ENCODE results near the gene TC2N. TPM values are rescaled to one million over a fixed set of nuclear protein-coding genes. Genes with fewer than 3 reads are reported as not detected.

Gene TC2N
- total RNA-seq, 1 experiment from 2014 or later: not detected

DNA sequence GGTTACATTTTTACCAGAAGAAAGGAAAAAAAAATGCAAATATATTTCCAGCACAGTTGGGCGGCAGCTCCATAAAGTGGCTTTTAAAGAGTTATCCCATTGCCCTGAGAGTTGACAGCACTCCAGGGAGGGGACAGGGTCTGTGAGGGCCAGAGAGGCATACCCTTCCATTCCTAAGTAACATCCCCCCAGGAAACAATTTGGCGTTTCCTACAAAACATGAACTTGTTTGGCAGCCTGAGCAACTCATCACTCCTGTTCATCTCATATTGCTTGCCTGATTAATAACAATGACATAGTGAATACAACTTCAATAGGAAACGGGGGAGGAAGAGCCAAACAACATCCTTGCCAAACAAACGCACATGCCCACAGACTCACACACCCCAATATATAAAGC, 23.3 kb downstream of the TC2N start:
- no peaks in the 10 kb centered on the region for H3K9me3 ChIP-seq (ENCODE audit: low read length)

DNA sequence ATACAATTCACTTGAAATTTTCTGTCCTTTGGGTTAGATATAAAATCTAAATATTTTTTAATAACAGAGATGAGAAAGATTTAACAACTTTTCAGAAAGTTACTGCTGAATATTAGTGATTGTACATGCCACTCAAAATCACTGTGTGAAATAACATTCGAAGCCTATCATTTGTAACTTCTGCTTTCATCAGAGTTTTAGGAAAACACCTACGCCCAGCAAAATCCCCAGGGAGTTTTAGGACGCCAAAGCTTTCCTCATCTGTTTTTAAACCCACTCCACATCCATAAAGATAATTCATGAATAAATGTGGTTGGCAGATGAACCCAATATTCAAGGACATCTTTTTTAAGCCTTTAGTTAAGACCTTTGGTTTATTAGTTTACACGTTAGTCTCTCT, 23.9 kb downstream of the TC2N start:
- Histone ChIP-seq H3K4me3 (ENCODE audit: low read length) (no peak overlapping the region), H3K79me2 (ENCODE audit: low read length) (no peaks in the 10 kb centered on the region), H3K27ac (ENCODE audit: low read length) (no peak overlapping the region), H3K9ac (ENCODE audit: low read length) (no peak overlapping the region), H3K9me3 (ENCODE audit: low read length) (no peaks in the 10 kb centered on the region), H3K27me3 (ENCODE audit: low read length) (no peaks in the 10 kb centered on the region), H2AFZ (ENCODE audit: low read length) (no peak overlapping the region), H3K9me2 (replicated peaks; ENCODE audit: insufficient read depth, low read length) (no peaks in the 10 kb centered on the region), H3K4me1 (ENCODE audit: low read length) (no peaks in the 10 kb centered on the region), H4K20me1 (ENCODE audit: insufficient read depth, low read depth, low read length) (no peaks in the 10 kb centered on the region), H3K36me3 (ENCODE audit: insufficient read depth, low read length) (no peaks in the 10 kb centered on the region), H3K4me2 (ENCODE audit: low read depth, low read length, poor library complexity, severe bottlenecking) (no peak overlapping the region)
- no peak for DNase-seq

More for the DNA sequence above, 23.3 kb downstream of the TC2N start:
- Histone ChIP-seq H3K4me3 (ENCODE audit: low read length) (no peak overlapping the region), H3K4me1 (ENCODE audit: low read length) (no peaks in the 10 kb centered on the region), H3K9me2 (replicated peaks; ENCODE audit: insufficient read depth, low read length) (no peaks in the 10 kb centered on the region), H4K20me1 (ENCODE audit: insufficient read depth, low read depth, low read length) (no peaks in the 10 kb centered on the region), H3K27ac (ENCODE audit: low read length) (no peak overlapping the region), H3K79me2 (ENCODE audit: low read length) (no peaks in the 10 kb centered on the region), H3K4me2 (ENCODE audit: low read depth, low read length, poor library complexity, severe bottlenecking) (no peak overlapping the region), H3K36me3 (ENCODE audit: insufficient read depth, low read length) (no peaks in the 10 kb centered on the region), H3K27me3 (ENCODE audit: low read length) (no peaks in the 10 kb centered on the region), H2AFZ (ENCODE audit: low read length) (no peak overlapping the region), H3K9ac (ENCODE audit: low read length) (no peak overlapping the region)
- no peak for DNase-seq

DNA sequence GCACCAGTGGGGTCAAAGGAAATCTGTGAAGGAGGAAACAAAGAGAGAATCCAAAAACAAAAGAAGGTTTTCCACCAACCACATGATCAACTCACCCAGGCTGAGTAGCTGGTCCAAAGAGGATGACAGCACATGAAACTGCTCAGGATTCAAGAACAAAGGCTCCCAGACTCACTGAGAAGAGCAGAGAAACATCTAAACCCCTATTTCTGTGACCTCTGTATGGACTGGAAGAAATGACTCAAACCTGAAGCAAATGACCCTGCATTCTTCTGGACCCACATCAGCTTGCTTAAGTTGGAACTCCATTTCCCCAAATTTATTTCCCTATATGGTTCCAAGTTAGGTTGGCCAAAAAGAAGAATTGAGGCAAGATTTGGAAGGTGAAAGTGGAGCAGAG, 26.3 kb downstream of the TC2N start:
- Histone ChIP-seq H3K4me1 (ENCODE audit: low read length) (no peaks in the 10 kb centered on the region), H3K4me2 (ENCODE audit: low read depth, low read length, poor library complexity, severe bottlenecking) (no peak overlapping the region), H3K36me3 (ENCODE audit: insufficient read depth, low read length) (no peaks in the 10 kb centered on the region), H3K9me3 (ENCODE audit: low read length) (no peaks in the 10 kb centered on the region), H2AFZ (ENCODE audit: low read length) (no peak overlapping the region), H3K4me3 (ENCODE audit: low read length) (no peak overlapping the region), H3K27me3 (ENCODE audit: low read length) (no peaks in the 10 kb centered on the region), H3K9me2 (replicated peaks; ENCODE audit: insufficient read depth, low read length) (no peaks in the 10 kb centered on the region), H3K27ac (ENCODE audit: low read length) (no peak overlapping the region), H3K79me2 (ENCODE audit: low read length) (no peaks in the 10 kb centered on the region), H3K9ac (ENCODE audit: low read length) (no peak overlapping the region), H4K20me1 (ENCODE audit: insufficient read depth, low read depth, low read length) (no peaks in the 10 kb centered on the region)
- no peak for DNase-seq

DNA sequence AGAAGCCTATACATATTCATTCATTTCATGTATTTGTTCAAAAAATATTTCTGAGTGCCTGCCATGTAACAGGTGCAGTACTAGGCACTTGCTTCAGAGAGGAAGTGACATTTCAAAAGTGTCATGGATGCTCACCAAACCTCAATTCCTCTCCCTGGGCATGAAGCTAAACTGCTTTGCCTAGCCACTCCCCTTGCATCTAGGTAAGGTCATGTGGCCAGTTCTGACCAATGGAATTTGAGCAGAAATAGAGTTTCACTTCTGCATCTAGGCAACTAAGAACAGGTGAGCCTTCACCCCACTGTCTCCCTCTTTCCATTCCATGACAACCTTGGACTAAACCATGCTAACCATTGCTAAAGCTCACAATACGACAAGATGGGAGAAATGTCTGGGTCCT, 27.6 kb downstream of the TC2N start:
- Histone ChIP-seq H3K4me1 (ENCODE audit: low read length) (no peaks in the 10 kb centered on the region), H4K20me1 (ENCODE audit: insufficient read depth, low read depth, low read length) (no peaks in the 10 kb centered on the region), H3K36me3 (ENCODE audit: insufficient read depth, low read length) (no peaks in the 10 kb centered on the region), H3K9ac (ENCODE audit: low read length) (no peak overlapping the region), H3K4me2 (ENCODE audit: low read depth, low read length, poor library complexity, severe bottlenecking) (no peak overlapping the region), H3K79me2 (ENCODE audit: low read length) (no peaks in the 10 kb centered on the region), H3K4me3 (ENCODE audit: low read length) (no peak overlapping the region), H3K27ac (ENCODE audit: low read length) (no peak overlapping the region), H3K9me3 (ENCODE audit: low read length) (no peaks in the 10 kb centered on the region), H3K9me2 (replicated peaks; ENCODE audit: insufficient read depth, low read length) (no peaks in the 10 kb centered on the region), H3K27me3 (ENCODE audit: low read length) (no peaks in the 10 kb centered on the region), H2AFZ (ENCODE audit: low read length) (no peak overlapping the region)
- DNase-seq: peak; percentile 65

DNA sequence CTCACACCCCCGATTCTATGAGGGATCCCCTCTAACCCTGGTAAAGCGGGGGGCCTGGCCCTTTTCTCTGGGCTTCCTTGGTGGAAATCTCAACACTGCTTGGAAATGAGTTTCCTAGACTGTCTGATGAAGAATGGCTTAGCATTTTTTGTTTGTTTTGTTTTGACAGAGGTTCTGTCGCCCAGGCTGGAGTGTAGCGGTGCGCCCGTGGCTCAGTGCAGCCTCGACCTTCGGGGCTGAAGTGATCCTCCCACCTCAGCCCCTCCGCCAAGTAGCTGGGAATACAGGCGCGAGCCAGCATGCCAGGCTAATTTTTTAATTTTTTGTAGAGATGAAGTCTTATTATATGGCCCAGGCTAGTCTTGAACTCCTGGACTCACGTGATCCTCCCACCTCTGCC, 30.3 kb downstream of the TC2N start:
- H3K36me3 ChIP-seq (ENCODE audit: insufficient read depth, low read length): no peaks in the 10 kb centered on the region
- no peaks in the 10 kb centered on the region for H3K27me3 ChIP-seq (ENCODE audit: low read length)
- H3K27ac ChIP-seq (ENCODE audit: low read length): no peak overlapping the region
- H3K9me2 ChIP-seq (replicated peaks; ENCODE audit: insufficient read depth, low read length): no peaks in the 10 kb centered on the region
- no peaks in the 10 kb centered on the region for H3K9me3 ChIP-seq (ENCODE audit: low read length)
- H3K9ac ChIP-seq (ENCODE audit: low read length): no peak overlapping the region
- H3K79me2 ChIP-seq (ENCODE audit: low read length): no peaks in the 10 kb centered on the region
- no peaks in the 10 kb centered on the region for H4K20me1 ChIP-seq (ENCODE audit: insufficient read depth, low read depth, low read length)
- no peak overlapping the region for H2AFZ ChIP-seq (ENCODE audit: low read length)
- H3K4me1 ChIP-seq (ENCODE audit: low read length): no peaks in the 10 kb centered on the region
- no peak overlapping the region for H3K4me3 ChIP-seq (ENCODE audit: low read length)
- no peak for DNase-seq
- no peak overlapping the region for H3K4me2 ChIP-seq (ENCODE audit: low read depth, low read length, poor library complexity, severe bottlenecking)

DNA sequence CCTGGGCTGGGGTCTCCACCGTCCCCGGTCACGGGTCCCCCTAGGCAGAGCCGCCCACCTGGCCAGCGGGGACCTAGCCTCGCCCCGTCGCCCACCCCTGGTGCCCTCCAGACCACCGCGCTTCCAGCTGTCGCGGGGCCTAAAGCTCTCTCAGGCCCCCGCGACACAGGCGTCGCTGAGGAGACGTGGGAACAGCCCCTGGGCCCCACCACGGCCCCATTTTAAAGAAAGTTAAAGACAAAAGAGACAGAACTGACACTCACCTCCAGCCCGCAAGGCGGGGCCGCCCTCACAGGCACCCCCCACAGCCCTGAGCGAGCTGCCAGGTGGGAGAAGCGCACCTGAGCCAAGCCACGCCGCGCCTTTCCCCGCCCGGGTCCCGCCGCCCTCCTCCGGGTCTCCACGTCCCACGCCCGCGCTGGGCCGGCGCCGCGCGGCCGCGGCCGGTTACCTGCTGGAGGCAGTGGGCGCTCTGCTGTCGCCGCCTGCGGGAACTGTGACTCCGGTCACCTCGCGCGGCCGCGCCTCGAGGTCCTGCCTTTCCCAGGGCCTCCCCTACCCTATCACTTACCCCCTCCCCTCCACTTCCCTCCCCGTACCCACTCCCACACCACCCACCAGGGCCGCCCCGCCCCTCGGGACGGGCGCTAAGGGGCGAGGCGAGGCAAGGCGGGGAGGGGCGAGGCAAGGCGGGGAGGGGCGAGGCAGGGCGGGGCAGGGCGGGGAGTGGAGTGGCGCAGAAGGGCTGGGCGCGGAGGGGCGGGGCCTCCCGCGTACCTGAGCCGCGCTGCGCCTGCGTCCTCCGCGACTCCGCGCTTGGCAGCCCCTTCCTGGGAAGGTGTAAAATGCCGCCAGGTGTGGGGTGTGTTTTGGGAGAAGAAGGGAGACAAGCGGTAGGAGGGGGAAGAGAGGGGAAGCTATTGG, 31.2 kb downstream of the TC2N start:
- Histone ChIP-seq H3K36me3 (ENCODE audit: insufficient read depth, low read length) (no peaks in the 10 kb centered on the region), H3K4me1 (ENCODE audit: low read length) (no peaks in the 10 kb centered on the region), H3K79me2 (ENCODE audit: low read length) (no peaks in the 10 kb centered on the region), H4K20me1 (ENCODE audit: insufficient read depth, low read depth, low read length) (no peaks in the 10 kb centered on the region), H3K27ac (ENCODE audit: low read length) (no peak overlapping the region), H3K9me2 (replicated peaks; ENCODE audit: insufficient read depth, low read length) (no peaks in the 10 kb centered on the region), H3K4me2 (ENCODE audit: low read depth, low read length, poor library complexity, severe bottlenecking) (no peak overlapping the region), H3K27me3 (ENCODE audit: low read length) (no peaks in the 10 kb centered on the region), H2AFZ (ENCODE audit: low read length) (no peak overlapping the region), H3K9ac (ENCODE audit: low read length) (no peak overlapping the region), H3K9me3 (ENCODE audit: low read length) (no peaks in the 10 kb centered on the region), H3K4me3 (ENCODE audit: low read length) (no peak overlapping the region)
- DNase-seq: no peak

DNA sequence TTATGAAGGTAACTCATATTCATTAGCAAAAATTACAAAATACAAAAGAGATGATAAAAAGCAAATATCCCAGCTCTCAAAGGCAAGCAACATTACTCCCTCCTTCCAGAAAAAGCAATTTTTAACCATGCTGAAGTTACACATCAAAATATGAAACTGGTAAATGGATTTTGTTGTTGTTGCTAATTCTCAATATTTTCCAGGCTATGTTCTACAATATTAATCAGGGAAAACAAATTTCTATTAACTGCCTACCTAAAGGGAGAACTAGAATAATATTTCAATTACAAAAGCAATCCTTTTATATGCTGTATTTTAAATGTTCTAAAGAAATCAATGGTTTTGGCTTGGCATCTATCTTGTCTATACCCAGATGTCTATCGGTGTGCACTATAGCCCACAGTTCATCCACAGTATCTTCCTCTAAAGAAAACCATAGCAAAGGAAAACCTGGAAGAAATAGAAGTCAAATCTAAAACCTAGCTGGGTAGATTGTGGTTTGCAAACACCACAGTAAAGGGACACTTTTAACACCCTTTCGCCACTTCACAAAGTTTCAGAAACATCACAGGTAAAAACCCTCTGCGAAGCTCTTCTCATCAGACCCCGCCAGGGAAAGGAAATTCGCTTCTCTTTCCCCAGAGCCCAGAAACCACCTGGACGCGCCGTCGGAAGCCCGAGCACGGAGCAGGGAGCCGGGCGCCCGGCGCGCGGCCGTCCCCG, 32.0 kb downstream of the TC2N start:
- Histone ChIP-seq H3K9ac (ENCODE audit: low read length) (no peak overlapping the region), H2AFZ (ENCODE audit: low read length) (no peak overlapping the region), H3K4me3 (ENCODE audit: low read length) (no peak overlapping the region), H3K4me1 (ENCODE audit: low read length) (no peaks in the 10 kb centered on the region; the same call in 1 of the 2 replicates), H3K79me2 (ENCODE audit: low read length) (no peaks in the 10 kb centered on the region), H3K4me2 (ENCODE audit: low read depth, low read length, poor library complexity, severe bottlenecking) (no peak overlapping the region), H3K27ac (ENCODE audit: low read length) (no peak overlapping the region), H3K36me3 (ENCODE audit: insufficient read depth, low read length) (no peaks in the 10 kb centered on the region), H3K9me3 (ENCODE audit: low read length) (no peaks in the 10 kb centered on the region), H3K27me3 (ENCODE audit: low read length) (no peaks in the 10 kb centered on the region), H4K20me1 (ENCODE audit: insufficient read depth, low read depth, low read length) (no peaks in the 10 kb centered on the region), H3K9me2 (replicated peaks; ENCODE audit: insufficient read depth, low read length) (no peaks in the 10 kb centered on the region)
- DNase-seq: no peak

DNA sequence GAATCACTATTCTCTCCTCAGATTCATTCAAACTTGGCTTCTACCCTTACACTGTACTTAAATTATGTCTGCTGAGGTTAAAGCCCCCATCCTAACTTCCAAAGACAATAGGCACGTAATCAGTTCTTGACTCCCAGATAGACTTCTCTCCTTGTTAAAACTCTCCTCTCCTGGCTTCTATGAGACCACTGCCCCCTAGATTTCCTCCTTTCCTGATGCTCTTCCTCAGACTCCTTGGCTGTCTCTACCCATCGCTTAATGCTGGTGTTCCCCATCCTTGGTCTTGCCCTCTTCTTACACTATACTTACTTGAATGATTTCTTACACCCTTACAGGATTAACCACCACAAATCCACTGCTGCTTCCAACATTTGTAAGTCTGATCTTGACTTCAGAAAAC, 32.8 kb downstream of the TC2N start:
- Histone ChIP-seq H3K79me2 (ENCODE audit: low read length) (no peaks in the 10 kb centered on the region), H4K20me1 (ENCODE audit: insufficient read depth, low read depth, low read length) (no peaks in the 10 kb centered on the region), H3K9me2 (replicated peaks; ENCODE audit: insufficient read depth, low read length) (no peaks in the 10 kb centered on the region), H3K4me2 (ENCODE audit: low read depth, low read length, poor library complexity, severe bottlenecking) (no peak overlapping the region), H3K4me3 (ENCODE audit: low read length) (no peak overlapping the region), H2AFZ (ENCODE audit: low read length) (no peak overlapping the region), H3K4me1 (ENCODE audit: low read length) (no peaks in the 10 kb centered on the region; the same call in 1 of the 2 replicates), H3K9me3 (ENCODE audit: low read length) (no peaks in the 10 kb centered on the region), H3K36me3 (ENCODE audit: insufficient read depth, low read length) (no peaks in the 10 kb centered on the region), H3K27ac (ENCODE audit: low read length) (no peak overlapping the region), H3K9ac (ENCODE audit: low read length) (no peak overlapping the region), H3K27me3 (ENCODE audit: low read length) (no peaks in the 10 kb centered on the region)
- no peak for DNase-seq

All from Karpas-422 (cell line).